Activated naive CD4-positive, alpha-beta T cell treated with anti-CD3 and anti-CD28 coated beads, Interleukin-2, amount 50 U/mL, for 16 hours (primary cell): ENCODE data around the gene PITHD1.
"Not testable (repeated sequence)": the region's sequence is repeated elsewhere in the genome, so short reads cannot be mapped to it uniquely, and the experiment has no call there.

Experiments
- DNase-seq: peaks from one replicate; pipeline ENCODE4 v3.0.0-alpha.2; 2020

Gene PITHD1

GRCh38 chr1:23827717-23828116 is 49.5 kb downstream of the PITHD1 start:
- no peak for DNase-seq

- DNase-seq = not testable (repeated sequence)
These were observed 55.9 kb downstream of the PITHD1 start for GRCh38 chr1:23834156-23834555.

GRCh38 chr1:23836037-23836436 is 57.8 kb downstream of the PITHD1 start:
- no peak for DNase-seq
